ENCODE data around the gene FAM120C. TPM values are rescaled to one million over a fixed set of nuclear protein-coding genes. Genes with fewer than 3 reads are reported as not detected.

FAM120C gene
- total RNA-seq, 2 donors from 2014 or later = 10.5 to 14.9 TPM

DNA sequence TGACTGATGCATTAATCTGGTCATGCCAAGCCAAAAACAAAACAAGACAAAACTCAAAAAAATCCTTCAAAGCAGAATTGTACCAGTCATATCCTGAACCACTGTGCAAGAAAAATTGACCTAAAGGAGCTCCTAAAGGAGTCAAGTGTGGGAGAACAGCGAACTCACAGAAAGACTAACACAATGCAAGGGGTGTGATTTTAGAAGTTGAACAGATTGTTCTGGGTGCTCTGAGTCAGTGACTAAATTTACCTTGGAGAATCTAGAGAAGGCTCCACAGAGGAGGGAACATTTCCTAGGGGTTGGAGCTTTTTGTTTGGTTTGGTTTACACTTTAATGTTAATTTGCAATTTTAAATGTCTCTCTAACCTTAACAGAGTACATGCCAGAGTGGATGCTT, 89.9 kb downstream of the FAM120C start:
- H3K27ac ChIP-seq = no peak overlapping the region
- WGBS = 21% methylated on average over 1 of the region's 1 CpG
- TF ChIP-seq, protein P1, sequence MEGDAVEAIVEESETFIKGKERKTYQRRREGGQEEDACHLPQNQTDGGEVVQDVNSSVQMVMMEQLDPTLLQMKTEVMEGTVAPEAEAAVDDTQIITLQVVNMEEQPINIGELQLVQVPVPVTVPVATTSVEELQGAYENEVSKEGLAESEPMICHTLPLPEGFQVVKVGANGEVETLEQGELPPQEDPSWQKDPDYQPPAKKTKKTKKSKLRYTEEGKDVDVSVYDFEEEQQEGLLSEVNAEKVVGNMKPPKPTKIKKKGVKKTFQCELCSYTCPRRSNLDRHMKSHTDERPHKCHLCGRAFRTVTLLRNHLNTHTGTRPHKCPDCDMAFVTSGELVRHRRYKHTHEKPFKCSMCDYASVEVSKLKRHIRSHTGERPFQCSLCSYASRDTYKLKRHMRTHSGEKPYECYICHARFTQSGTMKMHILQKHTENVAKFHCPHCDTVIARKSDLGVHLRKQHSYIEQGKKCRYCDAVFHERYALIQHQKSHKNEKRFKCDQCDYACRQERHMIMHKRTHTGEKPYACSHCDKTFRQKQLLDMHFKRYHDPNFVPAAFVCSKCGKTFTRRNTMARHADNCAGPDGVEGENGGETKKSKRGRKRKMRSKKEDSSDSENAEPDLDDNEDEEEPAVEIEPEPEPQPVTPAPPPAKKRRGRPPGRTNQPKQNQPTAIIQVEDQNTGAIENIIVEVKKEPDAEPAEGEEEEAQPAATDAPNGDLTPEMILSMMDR (IDR thresholded peaks at IDR 0.05) = no peak
- TF ChIP-seq POLR2AphosphoS5 (IDR thresholded peaks at IDR 0.05) (no peak), POLR2A (IDR thresholded peaks at IDR 0.05) (no peak)
- no peak for DNase-seq (ENCODE audit: low spot score)
- intact Hi-C loops (cut with DNase I) = no loop called here
- no peaks in the 10 kb centered on the region for H3K4me1 ChIP-seq (replicated peaks)
- no peaks in the 10 kb centered on the region for H3K36me3 ChIP-seq
- no peak overlapping the region for H3K4me3 ChIP-seq
- no peaks in the 10 kb centered on the region for H3K27me3 ChIP-seq (replicated peaks; ENCODE audit: insufficient read depth)
- H3K9me3 ChIP-seq = no peaks in the 10 kb centered on the region

DNA sequence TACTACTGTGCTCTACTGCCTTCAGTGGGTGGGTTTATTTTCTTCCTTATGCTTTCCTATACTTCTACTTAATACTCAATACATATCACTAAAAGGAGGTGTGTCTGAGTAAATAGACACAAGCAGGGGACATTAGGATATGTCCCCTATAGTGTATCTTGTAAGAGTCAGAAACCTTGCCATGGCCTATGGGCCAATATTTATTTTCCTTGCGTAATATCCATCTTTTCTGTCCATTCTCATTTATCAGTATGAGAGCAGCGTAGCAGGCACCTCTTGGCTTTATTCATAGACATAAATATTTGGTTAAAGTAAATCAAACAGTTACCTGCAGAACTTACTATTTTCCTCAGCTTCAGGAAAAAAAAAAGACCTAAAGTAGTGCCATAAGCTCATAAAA, 92.2 kb downstream of the FAM120C start:
- DNase-seq (ENCODE audit: low spot score) = no peak
- no peak overlapping the region for H3K4me3 ChIP-seq
- H3K27me3 ChIP-seq (replicated peaks; ENCODE audit: insufficient read depth) = no peaks in the 10 kb centered on the region
- H3K27ac ChIP-seq = no peak overlapping the region
- H3K36me3 ChIP-seq = no peaks in the 10 kb centered on the region
- H3K4me1 ChIP-seq (replicated peaks) = no peaks in the 10 kb centered on the region
- no peaks in the 10 kb centered on the region for H3K9me3 ChIP-seq
- 79% methylated on average over 2 of the region's 2 CpGs for WGBS
- TF ChIP-seq POLR2A (IDR thresholded peaks at IDR 0.05) = no peak
- TF ChIP-seq, protein P1 (IDR thresholded peaks at IDR 0.05) = no peak
- TF ChIP-seq POLR2AphosphoS5 (IDR thresholded peaks at IDR 0.05) = no peak
- intact Hi-C loops (cut with DNase I) = no loop called here

DNA sequence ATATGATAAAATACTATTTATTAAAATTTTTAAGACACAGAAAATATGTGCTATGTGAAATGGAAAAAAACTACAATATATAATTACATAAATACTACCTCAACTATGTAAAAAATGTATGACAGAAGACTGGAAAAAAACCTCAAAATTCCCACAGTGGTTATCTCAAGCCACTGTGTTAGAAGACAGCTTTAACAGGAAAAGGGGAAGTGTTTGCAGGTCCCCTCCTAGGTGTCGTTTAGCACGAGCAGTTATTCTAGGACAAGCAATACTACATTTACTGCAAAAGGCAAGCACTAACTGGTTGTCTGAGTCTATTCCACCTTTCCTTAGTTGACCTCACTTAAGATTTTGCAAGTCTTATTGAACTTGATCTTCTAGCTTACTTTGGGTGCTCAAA, 93.9 kb downstream of the FAM120C start:
- 87% methylated on average over 2 of the region's 2 CpGs for WGBS
- Histone ChIP-seq H3K9me3 (no peaks in the 10 kb centered on the region), H3K4me1 (replicated peaks) (no peaks in the 10 kb centered on the region)

DNA sequence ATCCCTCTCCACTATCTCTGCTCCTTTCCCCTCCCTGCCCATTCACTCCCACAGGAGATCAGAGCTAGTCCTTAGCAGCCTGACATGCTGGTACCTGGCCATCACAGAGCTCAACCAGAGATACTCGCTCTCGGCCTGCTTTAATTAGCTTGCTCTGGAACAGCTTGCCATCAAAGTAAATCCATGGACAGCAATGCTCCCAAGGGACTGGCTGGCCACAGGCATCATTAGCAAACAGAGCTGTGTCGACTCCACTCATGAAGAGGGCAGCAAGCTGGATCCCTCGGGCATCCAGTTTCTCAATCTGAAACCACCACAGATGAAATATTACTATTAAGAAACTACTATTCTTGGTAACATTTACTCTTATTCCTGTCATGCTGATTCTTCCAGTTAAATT, 95.4 kb downstream of the FAM120C start:
- H3K27me3 ChIP-seq (replicated peaks; ENCODE audit: insufficient read depth) = no peaks in the 10 kb centered on the region
- no peaks in the 10 kb centered on the region for H3K36me3 ChIP-seq
- no peak overlapping the region for H3K27ac ChIP-seq
- 76% methylated on average over 4 of the region's 4 CpGs for WGBS
- DNase-seq (ENCODE audit: low spot score) = no peak
- no peaks in the 10 kb centered on the region for H3K9me3 ChIP-seq
- no peak overlapping the region for H3K4me3 ChIP-seq
- no peaks in the 10 kb centered on the region for H3K4me1 ChIP-seq (replicated peaks)
- intact Hi-C loops (cut with DNase I) = no loop called here
- TF ChIP-seq POLR2A (IDR thresholded peaks at IDR 0.05) = no peak
- TF ChIP-seq, protein P1 (IDR thresholded peaks at IDR 0.05) = no peak
- TF ChIP-seq POLR2AphosphoS5 (IDR thresholded peaks at IDR 0.05) = no peak

More for the DNA sequence above, 93.9 kb downstream of the FAM120C start:
- TF ChIP-seq POLR2A (IDR thresholded peaks at IDR 0.05) (no peak), POLR2AphosphoS5 (IDR thresholded peaks at IDR 0.05) (no peak)
- TF ChIP-seq, protein P1 (IDR thresholded peaks at IDR 0.05) = no peak
- Histone ChIP-seq H3K27me3 (replicated peaks; ENCODE audit: insufficient read depth) (no peaks in the 10 kb centered on the region), H3K27ac (no peak overlapping the region), H3K4me3 (no peak overlapping the region), H3K36me3 (no peaks in the 10 kb centered on the region)
- intact Hi-C loops (cut with DNase I) = no loop called here
- DNase-seq (ENCODE audit: low spot score) = no peak

DNA sequence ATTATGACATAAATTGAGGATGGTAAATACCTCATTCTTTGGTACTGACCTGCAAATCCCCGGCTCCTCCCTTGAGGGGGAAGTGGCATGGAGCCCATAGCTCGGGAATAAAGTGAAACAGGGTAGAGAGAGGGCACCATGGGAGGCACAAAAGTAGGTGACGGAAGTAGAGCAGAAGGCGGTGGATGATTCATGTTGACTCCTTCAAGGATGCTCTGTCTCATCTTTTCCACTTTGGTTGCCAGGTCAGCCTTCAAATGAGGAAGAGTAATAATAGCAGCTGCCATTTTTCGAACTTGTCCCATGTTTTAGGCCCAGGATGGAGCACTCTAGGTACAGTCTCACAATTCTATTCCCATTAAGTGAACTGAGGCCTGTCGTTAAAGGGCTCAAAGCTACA, 97.4 kb downstream of the FAM120C start:
- 89% methylated on average over 6 of the region's 6 CpGs for WGBS
- intact Hi-C loops (cut with DNase I) = no loop called here

More for the DNA sequence above, 97.4 kb downstream of the FAM120C start:
- Histone ChIP-seq H3K36me3 (no peaks in the 10 kb centered on the region), H3K27ac (no peak overlapping the region), H3K4me1 (replicated peaks) (no peaks in the 10 kb centered on the region), H3K27me3 (replicated peaks; ENCODE audit: insufficient read depth) (no peaks in the 10 kb centered on the region), H3K9me3 (no peaks in the 10 kb centered on the region), H3K4me3 (no peak overlapping the region)
- no peak for DNase-seq (ENCODE audit: low spot score)
- TF ChIP-seq POLR2A (IDR thresholded peaks at IDR 0.05) (no peak), POLR2AphosphoS5 (IDR thresholded peaks at IDR 0.05) (no peak)
- TF ChIP-seq, protein P1 (IDR thresholded peaks at IDR 0.05) = no peak

All from prostate gland (tissue), 2 donors.